Keratinocyte (primary cell): Measurements from ENCODE around the gene VN1R5. TPM values are rescaled to one million over a fixed set of nuclear protein-coding genes. Genes with fewer than 3 reads are reported as not detected.

Experiments
- DNase-seq: peaks from one replicate; pipeline ENCODE4 v3.0.0-alpha.2; 2011; ENCODE audit warnings: low read depth, missing footprints, low spot score
- FAIRE-seq: peaks from 2 replicates; lab custom pipeline; 2011; peaks lifted over from hg19 to GRCh38; lab: Jason Lieb, UNC
- H2AFZ ChIP-seq: 2 replicates; pipeline ENCODE4 v1.6.0; 2012; ENCODE audit warnings: low read length, control low read depth, inconsistent platforms; ENCODE audit not compliant: control insufficient read depth
- H3K27ac ChIP-seq: 2 replicates; pipeline ENCODE4 v1.5.1; 2011; ENCODE audit warnings: low read length; ENCODE audit not compliant: control insufficient read depth, insufficient read depth
- H3K27me3 ChIP-seq: 3 replicates; pipeline ENCODE4 v1.6.0; 2011; ENCODE audit warnings: low read length; ENCODE audit not compliant: control insufficient read depth, insufficient read depth; ENCODE audit errors: extremely low read depth
- H3K36me3 ChIP-seq, 2 experiments: 2 replicates in 1 of 2; 3 replicates in 1 of 2; pipeline ENCODE4 v1.5.1; 2011; ENCODE audit warnings: low read length in 2 of 2, mild to moderate bottlenecking in 1 of 2; ENCODE audit not compliant: control insufficient read depth in 2 of 2, insufficient read depth in 2 of 2; ENCODE audit errors: extremely low read depth in 1 of 2
- H3K4me1 ChIP-seq: 3 replicates; pipeline ENCODE4 v1.5.1; 2011; ENCODE audit warnings: low read length; ENCODE audit not compliant: control insufficient read depth, insufficient read depth; ENCODE audit errors: extremely low read depth
- H3K4me2 ChIP-seq: 3 replicates; pipeline ENCODE4 v1.6.0; 2011; ENCODE audit warnings: low read depth, low read length; ENCODE audit not compliant: control insufficient read depth, insufficient read depth; ENCODE audit errors: extremely low read depth
- H3K4me3 ChIP-seq, 3 experiments: fragments of 200-600 bp in 1 of 3; sonication (generic) in 1 of 3; 2 replicates in 2 of 3; 3 replicates in 1 of 3; pipeline ENCODE4 v1.5.1; 2011 to 2016; ENCODE audit warnings: low read length in 3 of 3, mild to moderate bottlenecking in 3 of 3, control low read depth in 2 of 3, inconsistent platforms in 1 of 3, low read depth in 1 of 3, mixed read lengths in 1 of 3, mixed run types in 1 of 3, moderate library complexity in 1 of 3; ENCODE audit not compliant: control insufficient read depth in 2 of 3, insufficient read depth in 2 of 3; ENCODE audit errors: extremely low read depth in 1 of 3
- H3K79me2 ChIP-seq: 2 replicates; pipeline ENCODE4 v1.6.0; 2012; ENCODE audit warnings: low read length; ENCODE audit not compliant: control insufficient read depth, insufficient read depth
- H3K9ac ChIP-seq: 3 replicates; pipeline ENCODE4 v1.6.0; 2011; ENCODE audit warnings: low read length; ENCODE audit not compliant: control insufficient read depth, insufficient read depth; ENCODE audit errors: extremely low read depth
- H3K9me1 ChIP-seq: 3 replicates; pipeline ENCODE4 v1.6.0; 2011; ENCODE audit warnings: low read length; ENCODE audit not compliant: control insufficient read depth, insufficient read depth; ENCODE audit errors: extremely low read depth
- H3K9me3 ChIP-seq: 2 replicates; pipeline ENCODE4 v1.5.1; 2012; ENCODE audit warnings: low read depth, low read length; ENCODE audit not compliant: control insufficient read depth
- H4K20me1 ChIP-seq: 3 replicates; pipeline ENCODE4 v1.6.0; 2011; ENCODE audit warnings: low read length; ENCODE audit not compliant: control insufficient read depth, insufficient read depth; ENCODE audit errors: extremely low read depth
- CTCF ChIP-seq, 3 experiments: IDR thresholded peaks in 1 of 3; conservative IDR thresholded peaks in 1 of 3; optimal IDR thresholded peaks in 1 of 3; 2 replicates in 2 of 3; 3 replicates in 1 of 3; pipeline versions ENCODE3 to v1.5.1; 2011; ENCODE audit warnings: low read length in 3 of 3, mild to moderate bottlenecking in 3 of 3, moderate library complexity in 2 of 3, control low read depth in 1 of 3, inconsistent platforms in 1 of 3; ENCODE audit not compliant: insufficient read depth in 2 of 3; ENCODE audit errors: extremely low read depth in 1 of 3
- EZH2 ChIP-seq: IDR thresholded peaks from one replicate; pipeline ENCODE4 v1.6.1; 2012; ENCODE audit warnings: inconsistent platforms, mild to moderate bottlenecking, low read length, moderate library complexity
- dilution Hi-C: fragments of 300-500 bp; cut with MboI; formaldehyde crosslinking; loops from one replicate; pipeline ENCODE4 v1.7.0; 2020; ENCODE audit warnings: low sequenced_read_pairs; ENCODE audit not compliant: extremely low pct_ligation_motif_present
- polyA plus RNA-seq, 5 experiments: library from polyadenylated mRNA; depleted of rRNA in 3 of 5; stranded (reverse) in 3 of 5; stranded (forward) in 1 of 5; unstranded in 1 of 5; fragments of >200 nt; gene quantifications; 1 replicate in 1 of 5; 2 replicates in 3 of 5; 3 replicates in 1 of 5; pipeline versions ENCODE4 v1.2.1 to v1.2.3, GENCODE V29; 2011 to 2012; ENCODE audit warnings: missing spikeins in 2 of 5, low read depth in 1 of 5, low replicate concordance in 1 of 5

The VN1R5 gene
- polyA plus RNA-seq, 1 donor (not counting 4 experiments of a cell fraction or from before 2014, with no cell fraction given): not detected

- Histone ChIP-seq H3K4me3 (no peak overlapping the region), H3K4me2 (no peak overlapping the region), H3K4me1 (no peaks in the 10 kb centered on the region), H2AFZ (no peak overlapping the region), H3K9me1 (no peaks in the 10 kb centered on the region), H3K9me3 (no peaks in the 10 kb centered on the region), H3K27ac (no peak overlapping the region), H3K36me3 (peaks cover 0 to 3% of the 10 kb centered on the region in 2 experiments), H3K79me2 (no peaks in the 10 kb centered on the region), H3K27me3 (no peaks in the 10 kb centered on the region), H3K9ac (no peak overlapping the region), H4K20me1 (no peaks in the 10 kb centered on the region)
- no peak for TF ChIP-seq EZH2
- no peak for TF ChIP-seq CTCF (optimal IDR thresholded peaks at IDR 0.05 in 1 of 3, IDR thresholded peaks at IDR 0.05 in 1 of 3, conservative IDR thresholded peaks at IDR 0.05 in 1 of 3; ENCODE audit: extremely low read depth in 1 of 3, insufficient read depth in 2 of 3, low read length in 3 of 3)
- DNase-seq (no peak), FAIRE-seq (no peak)
- dilution Hi-C loops: no loop called here
These were observed 41.6 kb downstream of the VN1R5 start for GRCh38 chr1:247297263-247298123.

DNA sequence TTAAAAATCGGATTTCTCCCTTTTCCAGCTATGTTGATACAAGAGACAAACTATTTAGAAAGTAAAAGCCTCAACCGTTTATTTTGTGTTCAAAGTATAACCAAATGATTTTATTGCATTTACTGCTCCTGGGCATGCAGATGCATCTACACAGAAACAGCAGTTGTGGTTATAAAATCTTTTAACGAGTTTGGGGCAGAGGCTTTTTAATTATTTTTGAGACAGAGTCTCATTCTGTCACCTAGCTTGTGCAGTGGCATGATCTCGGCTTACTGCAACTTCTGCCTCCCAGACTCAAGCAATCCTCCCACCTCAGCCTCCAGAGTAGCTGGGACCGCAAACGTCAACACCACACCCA, 42.2 kb downstream of the VN1R5 start:
- dilution Hi-C loops: no loop called here
- H3K9me1 ChIP-seq: no peaks in the 10 kb centered on the region
- H3K4me1 ChIP-seq: no peaks in the 10 kb centered on the region
- FAIRE-seq (no peak), DNase-seq (no peak)
- H3K79me2 ChIP-seq: no peaks in the 10 kb centered on the region
- no peak overlapping the region for H3K4me3 ChIP-seq
- no peak overlapping the region for H3K27ac ChIP-seq
- no peak overlapping the region for H3K4me2 ChIP-seq
- H3K27me3 ChIP-seq: no peaks in the 10 kb centered on the region
- no peaks in the 10 kb centered on the region for H3K9me3 ChIP-seq
- no peaks in the 10 kb centered on the region for H4K20me1 ChIP-seq
- H3K9ac ChIP-seq: no peak overlapping the region
- H3K36me3 ChIP-seq: peaks cover 0 to 8% of the 10 kb centered on the region in 2 experiments
- H2AFZ ChIP-seq: no peak overlapping the region
- TF ChIP-seq CTCF (optimal IDR thresholded peaks at IDR 0.05 in 1 of 3, IDR thresholded peaks at IDR 0.05 in 1 of 3, conservative IDR thresholded peaks at IDR 0.05 in 1 of 3; ENCODE audit: extremely low read depth in 1 of 3, insufficient read depth in 2 of 3, low read length in 3 of 3): no peak
- no peak for TF ChIP-seq EZH2
